HG03520 (cell line): ENCODE measurements around the gene KREMEN2.
"Not testable (repeated sequence)": the region's sequence is repeated elsewhere in the genome, so short reads cannot be mapped to it uniquely, and the experiment has no call there.

Experiments used
- ATAC-seq: cut with Tn5 transposase; IDR thresholded peaks from one replicate; pipeline ENCODE4 v1.9.1; 2021; ENCODE audit warnings: mild to moderate bottlenecking, moderate library complexity; ENCODE audit not compliant: unreplicated experiment

Gene KREMEN2

DNA sequence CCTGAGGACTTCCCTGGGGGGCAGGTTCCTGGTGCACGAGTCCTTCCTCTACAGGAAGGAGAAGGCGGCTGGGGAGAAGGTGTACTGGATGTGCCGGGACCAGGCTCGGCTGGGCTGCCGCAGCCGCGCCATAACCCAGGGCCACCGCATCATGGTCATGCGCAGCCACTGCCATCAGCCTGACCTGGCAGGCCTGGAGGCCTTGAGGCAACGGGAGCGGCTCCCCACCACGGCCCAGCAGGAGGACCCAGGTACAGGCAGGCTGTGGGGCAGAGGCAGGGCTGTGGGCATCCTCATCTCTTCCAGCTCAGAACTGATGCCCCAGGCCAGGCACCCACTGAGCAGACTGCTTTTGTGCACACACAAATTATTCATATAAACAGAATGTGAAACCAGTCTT lies 25.9 kb upstream of the KREMEN2 start:
- no peak for ATAC-seq

- no peak for ATAC-seq
Observed at GRCh38 chr16:2939968-2940367, 24.1 kb upstream of the KREMEN2 start.

- ATAC-seq: no peak
Observed at GRCh38 chr16:2942045-2942444, 22.0 kb upstream of the KREMEN2 start.

DNA sequence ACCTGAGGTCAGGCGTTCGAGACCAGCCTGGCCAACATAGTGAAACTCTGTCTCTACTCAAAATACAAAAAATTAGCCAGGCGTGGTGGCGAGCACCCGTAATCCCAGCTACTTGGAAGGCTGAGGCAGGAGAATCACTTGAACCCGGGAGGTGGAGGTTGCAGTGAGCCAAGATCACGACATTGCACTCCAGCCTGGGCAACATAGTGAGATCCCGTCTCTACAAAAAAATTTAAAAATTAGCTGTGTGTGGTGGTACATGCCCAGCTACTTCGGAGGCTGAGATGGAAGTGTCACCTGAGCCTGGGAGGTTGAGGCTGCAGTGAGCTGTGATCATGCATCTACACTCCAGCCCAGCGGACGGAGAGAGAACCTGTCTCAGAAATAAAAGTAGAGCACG lies 20.4 kb upstream of the KREMEN2 start:
- ATAC-seq: not testable (repeated sequence)

DNA sequence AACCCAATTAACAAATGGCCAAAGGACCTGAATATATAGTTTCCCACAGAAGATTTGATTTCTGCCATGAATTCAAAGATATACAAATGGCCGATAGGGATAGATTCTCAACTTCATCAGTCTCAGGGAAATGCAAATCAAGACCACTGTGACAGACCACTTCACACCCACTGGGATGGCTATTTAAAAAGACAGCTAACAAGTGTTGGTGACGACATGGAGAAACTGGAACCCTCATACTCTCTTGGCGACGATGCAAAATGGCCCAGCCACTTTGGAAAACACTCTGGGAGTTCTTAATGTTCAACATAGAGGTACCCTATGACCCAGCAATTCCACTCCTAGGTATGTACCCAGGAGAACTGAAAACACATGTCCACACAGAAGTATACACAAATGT lies 17.4 kb upstream of the KREMEN2 start:
- no peak for ATAC-seq

GRCh38 chr16:2948807-2949704 lies 15.0 kb upstream of the KREMEN2 start:
- no peak for ATAC-seq

DNA sequence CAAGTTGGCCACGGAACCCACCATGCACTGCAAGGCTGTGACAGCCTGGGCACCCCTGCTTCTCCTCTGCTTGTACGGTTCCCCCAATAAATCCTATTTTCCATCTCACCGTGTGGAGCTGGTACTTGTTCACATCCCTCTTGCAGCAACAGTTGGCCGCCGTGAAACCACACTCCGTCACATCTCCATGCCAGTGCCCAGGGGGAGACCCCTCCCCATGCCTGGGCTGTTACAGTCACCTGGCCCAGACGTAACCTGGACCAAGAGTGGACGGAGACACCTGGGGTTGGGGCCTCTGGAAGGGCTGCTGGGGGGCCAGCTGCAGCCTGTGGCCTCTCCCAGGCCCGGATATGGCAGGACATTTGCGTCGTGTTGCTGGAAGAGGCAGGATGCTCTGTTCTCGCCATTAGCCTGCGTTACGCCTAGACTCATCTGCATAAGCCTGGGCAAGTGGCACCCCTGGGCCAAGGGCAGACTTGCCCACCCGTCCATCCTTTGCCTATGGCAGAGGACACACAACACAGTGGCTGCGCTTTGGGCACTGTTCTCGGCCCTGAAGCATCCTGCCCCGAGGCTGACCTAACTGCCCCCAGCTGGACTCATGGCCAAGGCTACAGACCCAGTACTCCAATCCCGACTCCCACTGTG lies 14.2 kb upstream of the KREMEN2 start:
- ATAC-seq: no peak

DNA sequence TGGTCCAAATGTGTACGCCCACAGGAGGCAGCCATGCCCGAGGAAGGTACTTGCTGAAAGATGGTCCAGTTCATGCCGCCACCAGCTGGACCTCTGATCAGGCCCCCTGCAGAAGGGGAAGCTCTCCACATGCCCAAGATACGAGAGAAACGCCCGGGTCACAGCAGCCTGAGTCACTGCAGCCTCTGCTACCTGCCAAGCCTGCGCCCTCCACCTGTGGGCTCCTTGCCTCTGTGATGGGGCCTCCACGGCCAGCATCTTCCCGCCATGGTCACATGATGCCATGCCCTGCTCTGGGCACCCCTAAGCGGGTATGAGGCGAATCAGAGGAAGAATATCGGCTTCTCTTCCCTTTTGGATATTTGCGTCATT lies 13.7 kb upstream of the KREMEN2 start:
- ATAC-seq: no peak

GRCh38 chr16:2950773-2951172 lies 13.3 kb upstream of the KREMEN2 start:
- ATAC-seq: no peak

GRCh38 chr16:2952679-2953078 lies 11.4 kb upstream of the KREMEN2 start:
- ATAC-seq: no peak

DNA sequence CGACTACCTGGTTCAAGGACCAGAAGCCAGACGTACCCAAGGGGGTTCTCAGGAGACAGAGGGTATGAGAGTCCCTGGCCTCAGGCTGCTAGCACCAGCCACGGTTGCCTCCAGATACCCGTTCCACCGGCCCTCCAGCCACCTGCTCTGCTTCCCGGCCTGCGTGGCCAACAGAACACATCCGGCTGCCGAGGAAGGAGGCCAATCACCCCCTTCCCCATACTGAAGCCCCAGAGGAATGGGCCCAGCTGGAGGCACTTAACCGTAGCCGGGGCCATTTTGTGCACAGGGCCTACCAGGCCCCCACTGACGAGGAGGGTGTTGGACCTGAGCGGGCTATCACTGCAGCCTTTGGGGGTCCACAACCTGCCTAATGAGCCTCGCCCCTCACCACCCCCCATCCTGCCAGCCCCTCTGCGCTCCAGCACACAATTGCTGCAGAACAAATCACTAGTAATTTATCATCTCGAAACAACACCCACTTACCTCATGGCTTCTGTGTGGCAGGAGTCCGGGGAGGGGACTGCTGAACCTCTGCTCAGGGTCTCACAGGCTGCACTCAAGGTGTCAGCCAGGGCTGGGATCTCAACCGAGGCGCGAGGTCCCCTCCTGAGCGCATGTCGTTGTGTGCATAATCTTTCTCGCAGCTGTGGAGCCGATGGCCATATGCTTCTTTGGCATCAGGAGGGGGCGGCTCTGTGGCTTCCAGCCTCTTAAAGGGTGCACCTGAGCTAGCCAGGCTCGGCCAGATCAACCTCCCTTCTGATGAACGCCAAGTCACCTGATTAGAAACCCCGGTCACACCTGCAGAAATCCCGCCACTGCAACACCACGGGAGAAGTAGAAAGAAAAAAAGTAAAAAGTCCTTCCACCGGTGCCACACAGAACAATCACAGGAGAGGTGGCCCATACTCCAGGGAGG lies 10.1 kb upstream of the KREMEN2 start:
- ATAC-seq: no peak

GRCh38 chr16:2954656-2955381 lies 9.3 kb upstream of the KREMEN2 start:
- no peak for ATAC-seq

- no peak for ATAC-seq
Observed at GRCh38 chr16:2955438-2955778, 8.7 kb upstream of the KREMEN2 start.

DNA sequence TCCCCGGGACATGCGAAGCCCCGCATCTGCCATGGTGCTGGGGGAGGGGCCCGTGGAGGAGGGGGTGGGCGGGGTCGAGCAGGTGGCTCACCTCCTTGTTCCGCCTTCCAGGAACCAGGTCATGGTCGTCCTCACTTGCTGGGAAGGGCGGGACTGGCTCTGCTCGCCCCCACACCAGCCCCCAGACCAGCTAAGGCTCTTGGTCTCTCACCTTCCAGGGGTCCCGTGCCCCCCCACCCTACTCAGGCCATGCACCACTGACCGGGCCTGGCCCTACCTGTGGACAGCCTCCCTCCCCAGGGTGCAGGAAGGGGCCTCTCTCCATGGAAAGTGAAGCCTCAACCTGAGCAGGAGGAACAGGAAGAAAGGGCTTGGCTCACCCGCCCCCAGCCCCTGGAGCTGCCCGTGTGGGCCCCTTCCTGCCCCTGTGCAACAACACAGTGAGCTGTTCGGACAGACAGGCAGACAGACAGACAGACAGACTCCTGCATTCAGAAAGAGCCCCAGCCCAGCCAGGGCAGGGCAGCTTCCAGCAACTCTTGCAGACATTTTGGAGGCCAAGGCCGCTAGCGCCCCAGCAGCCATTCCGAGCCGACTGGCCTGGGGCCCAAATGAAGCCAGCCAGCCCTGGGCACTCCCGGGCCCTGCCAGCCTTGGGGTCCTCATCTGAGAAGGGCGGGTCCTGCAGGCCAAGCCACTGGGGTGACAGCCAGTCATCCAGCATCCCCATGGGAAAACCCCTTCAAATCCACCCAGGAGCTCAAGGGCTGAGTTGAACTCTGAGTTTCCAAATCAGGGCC lies 8.1 kb upstream of the KREMEN2 start:
- no peak for ATAC-seq

- no peak for ATAC-seq
Observed at GRCh38 chr16:2956579-2956956, 7.5 kb upstream of the KREMEN2 start.

DNA sequence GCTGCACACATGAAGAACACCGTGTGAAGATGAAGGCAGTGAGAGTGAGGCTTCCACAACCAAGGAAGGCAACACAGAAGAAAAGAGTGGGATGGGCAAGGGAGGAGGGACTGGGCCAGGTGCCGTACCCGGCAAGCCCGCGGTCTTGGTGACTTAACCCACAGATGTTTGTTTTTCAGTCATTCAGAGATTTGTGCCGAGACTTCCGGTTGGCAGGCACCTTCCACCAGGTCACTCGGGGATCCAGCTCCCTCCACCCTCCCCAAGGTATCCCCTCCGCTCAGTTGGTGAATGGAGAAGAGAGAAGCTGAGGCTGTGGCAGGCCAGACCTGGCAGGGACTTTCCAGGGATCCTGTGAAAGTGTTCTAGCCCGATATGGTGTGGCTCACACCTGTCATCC lies 4.9 kb upstream of the KREMEN2 start:
- ATAC-seq: no peak

GRCh38 chr16:2960183-2961010 lies 3.7 kb upstream of the KREMEN2 start:
- ATAC-seq: no peak

GRCh38 chr16:2962334-2963073 lies 1.6 kb upstream of the KREMEN2 start:
- ATAC-seq: no peak
